Esophagus muscularis mucosa (tissue), 4 donors: ENCODE measurements around the gene SETD5.

Source experiments
- EP300 ChIP-seq: sonication (generic); formaldehyde crosslinking; IDR thresholded peaks from one replicate; pipeline ENCODE4 v1.6.1; 2017; ENCODE audit warnings: antibody characterized with exemption
- POLR2A ChIP-seq: fragments of 450-650 bp; IDR thresholded peaks from one replicate; pipeline ENCODE4 v1.6.1; 2017; ENCODE audit warnings: antibody characterized with exemption, moderate library complexity, mild to moderate bottlenecking, low read depth
- POLR2AphosphoS5 ChIP-seq, 2 donors: sonication (generic); formaldehyde crosslinking; IDR thresholded peaks; one replicate each; pipeline ENCODE4 v1.6.1; 2017; ENCODE audit warnings: antibody characterized with exemption in 2 of 2
- TF ChIP-seq, protein P1 (sequence below), 3 experiments: fragments of 200-600 bp in 2 of 3; fragments of 450-650 bp in 1 of 3; sonication (generic) in 2 of 3; IDR thresholded peaks; one replicate each; pipeline ENCODE4 v1.5.1; 2017 to 2019; ENCODE audit warnings: antibody characterized with exemption in 3 of 3, mild to moderate bottlenecking in 2 of 3, moderate library complexity in 1 of 3

DNA sequence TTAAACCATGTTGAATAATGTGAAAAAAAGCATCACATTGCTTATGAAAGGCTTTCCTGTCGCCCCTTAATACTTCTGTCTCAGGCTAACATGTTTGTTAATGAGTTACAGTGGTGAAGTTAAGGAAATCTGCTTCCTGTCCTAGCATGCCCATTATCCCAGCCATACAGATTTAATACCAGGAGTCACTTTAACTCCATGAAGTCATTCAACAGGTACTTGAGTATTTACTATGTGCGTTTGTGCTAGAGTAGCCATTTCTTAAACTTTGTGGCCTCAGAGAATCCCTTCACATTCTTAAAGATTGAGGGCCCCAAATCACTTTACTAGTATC is 10.1 kb upstream of the SETD5 start:
- TF ChIP-seq POLR2AphosphoS5 (IDR thresholded peaks at IDR 0.05): no peak
- TF ChIP-seq, protein P1, sequence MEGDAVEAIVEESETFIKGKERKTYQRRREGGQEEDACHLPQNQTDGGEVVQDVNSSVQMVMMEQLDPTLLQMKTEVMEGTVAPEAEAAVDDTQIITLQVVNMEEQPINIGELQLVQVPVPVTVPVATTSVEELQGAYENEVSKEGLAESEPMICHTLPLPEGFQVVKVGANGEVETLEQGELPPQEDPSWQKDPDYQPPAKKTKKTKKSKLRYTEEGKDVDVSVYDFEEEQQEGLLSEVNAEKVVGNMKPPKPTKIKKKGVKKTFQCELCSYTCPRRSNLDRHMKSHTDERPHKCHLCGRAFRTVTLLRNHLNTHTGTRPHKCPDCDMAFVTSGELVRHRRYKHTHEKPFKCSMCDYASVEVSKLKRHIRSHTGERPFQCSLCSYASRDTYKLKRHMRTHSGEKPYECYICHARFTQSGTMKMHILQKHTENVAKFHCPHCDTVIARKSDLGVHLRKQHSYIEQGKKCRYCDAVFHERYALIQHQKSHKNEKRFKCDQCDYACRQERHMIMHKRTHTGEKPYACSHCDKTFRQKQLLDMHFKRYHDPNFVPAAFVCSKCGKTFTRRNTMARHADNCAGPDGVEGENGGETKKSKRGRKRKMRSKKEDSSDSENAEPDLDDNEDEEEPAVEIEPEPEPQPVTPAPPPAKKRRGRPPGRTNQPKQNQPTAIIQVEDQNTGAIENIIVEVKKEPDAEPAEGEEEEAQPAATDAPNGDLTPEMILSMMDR (IDR thresholded peaks at IDR 0.05): no peak
- no peak for TF ChIP-seq EP300
- TF ChIP-seq POLR2A: no peak
